Measurements from ENCODE around the gene TMEM169.

- TF ChIP-seq CTCF (IDR thresholded peaks at IDR 0.05; ENCODE audit: insufficient read depth, low read depth, low read length) = peak; percentile 21
- TF ChIP-seq EZH2 (IDR thresholded peaks at IDR 0.05; ENCODE audit: insufficient read depth, low read length) = no peak
These were observed 22.4 kb upstream of the TMEM169 start for GRCh38 chr2:216059233-216059834.
